SW480 (cell line): ENCODE results near the gene CACNG7.
A peak's percentile ranks its signal among the peaks of the same experiment; 100 is the strongest.
"Not testable (repeated sequence)": the region's sequence is repeated elsewhere in the genome, so short reads cannot be mapped to it uniquely, and the experiment has no call there.

Experiments used
- DNase-seq: peaks from one replicate; pipeline ENCODE4 v3.0.0-alpha.2; 2016; ENCODE audit warnings: low spot score

The CACNG7 gene

GRCh38 chr19:53908935-53909415, at the start of gene CACNG7:
Gene CACNG7 (plus strand): TSS chr19:53909278. CDS start chr19:53912832, 3,554 bp downstream.
- DNase-seq, result no peak

- peak; percentile 74 for DNase-seq
Measured at GRCh38 chr19:53864308-53864836, 44.7 kb upstream of the CACNG7 start.

GRCh38 chr19:53865523-53865917, 43.6 kb upstream of the CACNG7 start:
- peak; percentile 43 for DNase-seq

GRCh38 chr19:53865918-53866864, 42.9 kb upstream of the CACNG7 start:
- DNase-seq, result peak; percentile 76

GRCh38 chr19:53866865-53867224, 42.2 kb upstream of the CACNG7 start:
- DNase-seq, result no peak

GRCh38 chr19:53867225-53868090, 41.6 kb upstream of the CACNG7 start, which contains the start of gene MYADM:
Gene MYADM (plus strand): TSS chr19:53867883. CDS start chr19:53873530, 5,647 bp downstream.
- DNase-seq, result peak; percentile 98

- peak; percentile 77 for DNase-seq
Measured at GRCh38 chr19:53868091-53868891, 40.8 kb upstream of the CACNG7 start.

GRCh38 chr19:53868892-53869804, 39.9 kb upstream of the CACNG7 start:
- DNase-seq, result peak; percentile 91

- DNase-seq, result not testable (repeated sequence)
Measured at GRCh38 chr19:53869805-53870484, 39.1 kb upstream of the CACNG7 start.

GRCh38 chr19:53870485-53870844, 38.6 kb upstream of the CACNG7 start:
- DNase-seq, result no peak

GRCh38 chr19:53871454-53871853, 37.6 kb upstream of the CACNG7 start:
- DNase-seq, result no peak

GRCh38 chr19:53872762-53873161, 36.3 kb upstream of the CACNG7 start:
- no peak for DNase-seq

- DNase-seq, result no peak
Measured at GRCh38 chr19:53873773-53874605, 35.1 kb upstream of the CACNG7 start.

GRCh38 chr19:53874606-53874990, 34.5 kb upstream of the CACNG7 start:
- DNase-seq, result no peak

- no peak for DNase-seq
Measured at GRCh38 chr19:53875602-53876325, 33.3 kb upstream of the CACNG7 start.

- DNase-seq, result no peak
Measured at GRCh38 chr19:53876651-53877224, 32.3 kb upstream of the CACNG7 start.

GRCh38 chr19:53877361-53877766, 31.7 kb upstream of the CACNG7 start:
- DNase-seq, result peak; percentile 60

GRCh38 chr19:53878776-53879139, 30.3 kb upstream of the CACNG7 start:
- no peak for DNase-seq
